Stimulated activated CD8-positive, alpha-beta memory T cell treated with anti-CD3 and anti-CD28 coated beads, Interleukin-12 subunit alpha, Interleukin-12 subunit beta, amount 100 ng/mL, for 24 hours (primary cell): Measurements from ENCODE around the gene C17orf78.
"Not testable (repeated sequence)": the region's sequence is repeated elsewhere in the genome, so short reads cannot be mapped to it uniquely, and the experiment has no call there.

Experiments used
- DNase-seq: peaks from one replicate; pipeline ENCODE4 v3.0.0-alpha.2; 2020; ENCODE audit errors: extremely low read depth

Gene C17orf78

GRCh38 chr17:37386462-37386861 lies 10.7 kb downstream of the C17orf78 start:
- no peak for DNase-seq

- no peak for DNase-seq
Measured at GRCh38 chr17:37388266-37388665, 12.5 kb downstream of the C17orf78 start.

DNA sequence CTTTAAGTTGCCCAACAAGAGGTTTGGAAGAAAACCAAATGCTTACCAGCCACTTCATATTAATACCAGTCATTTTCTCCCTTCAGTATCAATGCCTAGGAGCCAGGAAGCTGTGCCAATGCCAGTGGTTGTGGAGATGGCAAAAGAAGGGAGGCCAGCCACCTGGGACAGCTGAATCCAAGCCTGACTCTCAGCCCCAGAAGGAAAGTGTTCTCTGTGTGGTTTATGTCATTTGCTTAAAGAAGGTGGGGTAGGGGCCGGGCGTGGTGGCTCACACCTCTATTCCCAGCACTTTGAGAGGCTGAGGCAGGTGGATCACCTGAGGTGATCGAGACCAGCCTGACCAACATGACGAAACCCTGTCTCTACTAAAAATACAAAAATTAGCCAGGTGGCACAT lies 13.4 kb downstream of the C17orf78 start:
- no peak for DNase-seq

DNA sequence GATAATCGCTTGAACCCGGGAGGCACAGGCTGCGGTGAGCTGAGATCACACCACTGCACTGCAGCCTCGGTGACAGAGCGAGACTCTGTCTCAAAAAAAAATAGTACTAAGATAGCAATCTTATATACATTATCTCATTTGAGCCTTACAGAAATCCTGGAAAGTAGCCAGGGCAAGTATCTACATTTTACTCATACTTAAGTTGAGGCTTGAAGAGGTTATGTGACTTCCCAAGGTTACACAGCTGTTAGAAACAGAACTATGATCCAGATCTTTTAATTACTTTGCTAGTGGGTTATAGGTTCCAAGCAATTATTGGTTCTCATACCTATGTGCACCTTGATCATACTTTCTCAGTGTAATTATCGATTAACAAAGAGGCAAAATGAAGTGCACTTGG lies 15.4 kb downstream of the C17orf78 start:
- no peak for DNase-seq

GRCh38 chr17:37392024-37392590 lies 16.3 kb downstream of the C17orf78 start:
- no peak for DNase-seq

DNA sequence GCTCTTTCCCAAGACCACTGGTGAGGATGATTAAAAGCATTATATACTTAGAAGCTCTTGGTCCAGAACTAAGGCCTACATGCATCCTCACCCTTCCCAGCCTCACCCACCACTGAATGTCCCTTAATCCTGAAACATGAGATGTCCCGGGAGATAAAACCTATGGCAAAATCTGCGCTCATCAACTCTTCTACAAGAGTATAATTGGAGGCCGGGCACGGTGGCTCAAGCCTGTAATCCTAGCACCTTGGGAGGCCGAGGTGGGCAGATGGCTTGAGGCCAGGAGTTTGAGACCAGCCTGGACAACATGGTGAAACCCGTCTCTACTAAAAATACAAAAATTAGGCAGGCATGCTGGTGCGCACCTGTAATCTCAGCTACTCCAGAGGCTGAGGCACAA lies 17.6 kb downstream of the C17orf78 start:
- DNase-seq: no peak

GRCh38 chr17:37399265-37399803 lies 23.5 kb downstream of the C17orf78 start:
- DNase-seq: no peak

- no peak for DNase-seq
Measured at GRCh38 chr17:37400505-37400904, 24.7 kb downstream of the C17orf78 start.

GRCh38 chr17:37405522-37405921 lies 29.7 kb downstream of the C17orf78 start:
- DNase-seq: not testable (repeated sequence)

DNA sequence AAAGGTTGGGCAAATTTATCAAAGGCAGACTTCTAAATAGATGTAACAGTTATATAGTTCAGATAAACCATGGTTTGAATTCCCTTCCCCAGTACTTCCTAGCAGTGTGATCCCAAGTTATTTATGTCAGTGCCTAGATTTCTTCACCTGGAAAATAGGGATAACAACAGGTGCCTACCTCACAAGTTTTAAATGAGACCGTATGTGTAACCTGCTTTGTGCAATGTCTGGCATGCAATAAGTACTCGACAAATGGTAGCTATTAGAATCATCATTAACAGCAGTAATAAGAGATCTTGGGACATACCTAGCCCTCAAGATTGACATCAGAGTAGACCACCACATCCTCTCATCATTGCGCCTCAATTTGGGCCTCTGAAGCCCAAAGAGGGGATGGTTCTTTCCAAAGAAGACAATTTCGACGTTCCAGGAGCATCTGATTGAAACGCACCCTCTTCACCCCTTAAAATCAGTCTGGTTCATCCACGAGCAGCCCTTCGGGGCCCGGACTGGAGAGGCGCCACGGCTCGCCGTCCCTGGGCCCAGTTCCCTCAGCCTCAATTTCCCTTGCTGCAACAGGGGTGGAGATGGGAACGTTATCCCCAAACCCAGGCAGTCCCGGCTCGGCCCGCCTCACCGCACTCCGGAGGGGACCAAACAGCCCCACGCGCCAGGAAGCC lies 30.3 kb downstream of the C17orf78 start:
- no peak for DNase-seq

GRCh38 chr17:37406635-37407461 lies 31.1 kb downstream of the C17orf78 start, which contains the start of the genes ACACA and TADA2A:
Gene ACACA, minus strand, starts transcription at chr17:37406836. Its CDS starts 537 bp downstream, at chr17:37406299.
Gene TADA2A, plus strand, starts transcription at chr17:37406886. Its CDS starts 4,480 bp downstream, at chr17:37411366.
- peak; percentile 57 for DNase-seq

DNA sequence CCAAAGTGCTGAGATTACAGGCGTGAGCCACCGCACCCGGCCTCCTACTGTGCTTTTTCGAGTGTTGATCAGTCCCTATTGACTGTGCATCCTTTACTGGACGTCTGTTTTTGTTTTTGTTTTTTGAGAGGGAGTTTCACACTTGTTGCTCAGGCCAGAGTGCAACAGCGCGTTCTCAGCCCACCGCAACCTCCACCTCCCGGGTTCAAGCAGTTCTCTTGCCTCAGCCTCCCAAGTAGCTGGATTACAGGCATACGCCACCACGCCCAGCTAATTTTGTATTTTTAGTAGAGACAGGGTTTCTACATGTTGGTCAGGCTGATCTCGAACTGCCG lies 32.3 kb downstream of the C17orf78 start:
- DNase-seq: not testable (repeated sequence)

- no peak for DNase-seq
Measured at GRCh38 chr17:37410357-37410756, 34.6 kb downstream of the C17orf78 start.

DNA sequence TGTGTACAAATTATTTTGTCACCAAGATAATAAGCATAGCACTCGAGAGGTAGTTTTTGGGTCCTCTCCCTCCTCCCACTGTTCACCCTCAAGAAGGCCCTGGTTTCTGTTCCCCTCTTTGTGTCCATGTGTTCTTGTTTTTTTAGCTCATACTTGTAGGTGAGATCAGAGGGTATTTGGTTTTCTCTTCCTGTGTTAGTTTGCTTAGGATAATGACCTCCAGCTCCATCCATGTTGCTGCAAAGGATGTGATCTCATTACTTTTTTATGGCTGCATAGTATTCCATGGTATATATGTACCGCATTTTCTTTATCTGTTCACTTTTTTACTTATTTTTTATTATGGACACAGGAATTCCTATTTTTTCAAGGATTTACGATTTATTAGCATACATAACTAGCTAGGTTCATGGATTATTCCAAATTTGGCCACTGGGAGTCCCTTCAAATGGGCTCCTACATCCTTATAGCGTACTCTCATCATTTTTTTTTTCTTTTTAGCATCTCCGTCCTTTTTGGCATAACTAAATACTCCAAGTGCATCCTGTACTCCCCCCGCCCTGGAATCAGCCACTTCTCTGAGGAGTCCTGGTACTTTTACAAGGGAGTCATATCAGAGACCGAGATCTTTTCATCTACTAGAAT lies 38.2 kb downstream of the C17orf78 start:
- DNase-seq: no peak

- DNase-seq: no peak
Measured at GRCh38 chr17:37417852-37418251, 42.1 kb downstream of the C17orf78 start.

DNA sequence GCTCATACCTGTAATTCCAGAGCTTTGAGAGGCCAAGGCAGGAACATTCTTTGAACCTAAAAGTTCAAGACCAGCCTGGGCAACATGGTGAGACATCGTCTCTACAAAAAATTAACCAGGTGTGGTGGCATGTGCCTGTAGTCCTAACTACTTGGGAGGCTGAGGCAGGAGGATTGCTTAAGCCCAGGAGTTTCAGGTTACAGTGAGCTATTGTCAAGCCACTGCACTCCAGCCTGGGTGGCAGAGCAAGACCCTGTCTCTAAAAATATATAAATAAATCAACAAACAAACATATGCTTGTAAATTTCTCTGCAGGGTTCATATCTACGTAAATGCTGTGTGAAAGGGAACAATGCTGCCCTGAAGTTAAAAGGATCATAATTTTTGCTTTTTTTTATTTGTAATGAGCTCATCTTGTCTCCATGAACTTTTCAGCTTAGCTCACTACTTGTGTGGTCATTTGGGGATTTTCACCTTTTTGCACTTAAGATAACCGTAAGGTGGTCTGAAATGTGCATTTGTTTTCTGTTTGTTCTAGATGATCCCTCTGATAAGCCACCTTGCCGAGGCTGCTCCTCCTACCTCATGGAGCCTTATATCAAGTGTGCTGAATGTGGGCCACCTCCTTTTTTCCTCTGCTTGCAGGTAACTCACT lies 47.3 kb downstream of the C17orf78 start:
- no peak for DNase-seq

GRCh38 chr17:37425268-37425667 lies 49.5 kb downstream of the C17orf78 start:
- no peak for DNase-seq

DNA sequence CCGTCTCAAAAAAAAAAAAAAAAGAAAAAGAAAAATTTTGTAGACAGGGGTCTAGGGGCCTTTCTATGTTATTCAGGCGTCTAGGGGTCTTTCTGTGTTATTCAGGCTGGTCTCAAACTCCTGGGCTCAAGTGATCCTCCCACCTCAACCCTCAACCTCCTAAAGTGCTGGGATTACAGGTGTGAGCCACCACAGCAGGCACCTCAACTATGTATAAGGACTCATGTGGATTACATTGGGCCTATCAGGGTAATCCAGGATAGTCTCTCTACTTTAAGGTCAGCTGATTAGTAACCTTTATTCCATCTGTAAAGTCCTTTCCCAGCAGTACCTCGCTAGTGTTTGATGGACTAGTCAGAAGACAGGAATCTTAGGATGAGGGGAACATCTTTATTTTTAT lies 53.3 kb downstream of the C17orf78 start:
- DNase-seq: no peak

DNA sequence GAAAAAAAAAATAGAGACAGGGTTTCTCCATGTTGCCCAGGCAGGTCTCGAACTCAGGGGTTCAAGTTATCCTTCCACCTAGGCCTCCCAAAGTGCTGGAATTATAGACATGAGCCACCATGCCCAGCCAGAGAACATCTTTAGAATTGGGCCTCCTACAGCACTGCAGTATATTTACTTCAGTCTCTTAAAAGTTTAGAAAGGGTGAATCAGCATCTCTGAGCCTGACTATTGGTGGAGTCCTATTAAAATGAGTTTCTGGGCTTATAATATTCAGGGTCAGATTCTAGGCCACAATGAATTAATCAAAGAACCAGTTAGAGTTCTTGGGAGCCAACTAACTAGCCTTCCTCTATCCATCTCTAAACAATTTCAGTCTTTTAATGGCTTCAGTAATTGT lies 53.7 kb downstream of the C17orf78 start:
- DNase-seq: no peak

- no peak for DNase-seq
Measured at GRCh38 chr17:37430051-37430627, 54.4 kb downstream of the C17orf78 start.

DNA sequence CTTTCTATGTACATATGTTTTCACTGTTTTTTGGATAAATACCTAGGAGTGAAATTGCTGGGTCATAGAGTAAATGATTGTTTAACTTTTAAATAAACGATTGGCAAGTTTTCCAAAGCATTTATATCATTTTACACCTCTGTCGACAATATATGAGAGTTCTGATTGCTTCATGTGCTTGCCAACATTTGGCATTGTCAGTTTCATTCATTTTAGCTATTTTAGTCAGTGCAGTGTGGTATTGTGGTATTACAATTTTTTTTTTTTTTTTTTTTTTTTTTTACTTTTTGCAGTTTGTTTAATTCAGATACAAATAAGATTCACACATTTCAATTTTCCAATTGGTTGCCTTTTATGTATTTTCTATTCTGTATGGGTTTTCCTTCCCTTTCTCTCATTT lies 56.9 kb downstream of the C17orf78 start:
- no peak for DNase-seq
